ENCODE measurements around the gene C17orf100.

C17orf100 gene

GRCh38 chr17:6651354-6651918, at the start of gene C17orf100, which contains the start of gene MED31:
TSS of gene C17orf100 (plus strand) at chr17:6651762. CDS start at chr17:6651914, 152 bp downstream.
TSS of gene MED31 (minus strand) at chr17:6651605. CDS start at chr17:6651528, 77 bp downstream.
- in situ Hi-C loops (cut with HindIII; ENCODE audit: low sequenced_read_pairs) = no loop called here

GRCh38 chr17:6602141-6602540, 49.4 kb upstream of the C17orf100 start:
- in situ Hi-C loops (cut with HindIII; ENCODE audit: low sequenced_read_pairs) = no loop called here

DNA sequence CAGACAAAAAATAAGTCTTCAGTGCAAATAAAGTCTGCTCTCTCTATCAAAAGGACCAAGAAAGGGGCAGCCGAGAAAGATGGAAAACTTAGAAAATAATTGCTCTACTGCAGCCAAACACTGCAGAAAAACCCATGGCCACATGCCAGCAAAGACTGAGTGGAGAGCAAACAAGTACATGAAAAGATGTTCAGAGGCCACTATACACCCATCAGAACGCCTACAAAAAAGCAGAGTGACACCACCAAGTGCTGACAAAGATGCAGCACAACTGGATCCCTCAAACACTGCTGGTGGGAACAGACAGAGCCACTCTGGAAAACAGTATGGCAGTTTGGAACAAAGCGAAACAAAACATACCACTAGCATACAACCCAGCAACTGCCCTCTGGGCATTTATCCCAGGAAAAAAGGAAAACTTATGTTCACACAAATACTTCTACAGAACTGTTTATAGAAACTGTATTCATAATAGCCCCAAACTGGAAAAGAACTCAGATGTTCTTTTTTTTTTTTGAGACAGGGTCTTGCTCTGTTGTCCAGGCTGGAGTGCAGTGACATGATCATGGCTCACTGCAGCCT, 47.7 kb upstream of the C17orf100 start:
- in situ Hi-C loops (cut with HindIII; ENCODE audit: low sequenced_read_pairs) = no loop called here

DNA sequence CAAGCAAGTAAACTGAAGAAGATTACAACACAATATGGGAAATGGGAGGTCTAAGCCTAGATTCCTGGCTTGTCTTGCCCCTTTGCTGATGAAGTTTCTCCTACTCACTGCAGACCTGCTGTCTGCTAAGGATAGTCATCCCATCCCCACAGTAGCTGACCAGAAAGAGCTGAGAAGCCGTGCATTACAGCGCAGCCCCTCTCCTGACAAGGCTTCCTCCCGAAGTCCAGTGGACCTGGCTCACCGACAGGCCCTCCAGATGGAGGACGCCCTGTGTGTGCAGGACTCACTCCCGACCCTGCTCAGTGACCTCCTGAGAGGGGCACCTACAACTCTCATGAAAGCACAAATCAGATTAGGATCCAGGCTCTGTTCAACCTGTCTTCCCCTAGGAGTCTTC, 46.4 kb upstream of the C17orf100 start:
- in situ Hi-C loops (cut with HindIII; ENCODE audit: low sequenced_read_pairs) = loop anchor here (5.0 kb wide), 1 partner anchor 43 kb away; no protein-coding TSS in a partner anchor

- in situ Hi-C loops (cut with HindIII; ENCODE audit: low sequenced_read_pairs) = loop anchor here (5.0 kb wide), 1 partner anchor 46 kb away; no protein-coding TSS in a partner anchor
These were observed 43.2 kb upstream of the C17orf100 start for GRCh38 chr17:6608321-6608720.

GRCh38 chr17:6610011-6610410, 41.6 kb upstream of the C17orf100 start:
- in situ Hi-C loops (cut with HindIII; ENCODE audit: low sequenced_read_pairs) = no loop called here

DNA sequence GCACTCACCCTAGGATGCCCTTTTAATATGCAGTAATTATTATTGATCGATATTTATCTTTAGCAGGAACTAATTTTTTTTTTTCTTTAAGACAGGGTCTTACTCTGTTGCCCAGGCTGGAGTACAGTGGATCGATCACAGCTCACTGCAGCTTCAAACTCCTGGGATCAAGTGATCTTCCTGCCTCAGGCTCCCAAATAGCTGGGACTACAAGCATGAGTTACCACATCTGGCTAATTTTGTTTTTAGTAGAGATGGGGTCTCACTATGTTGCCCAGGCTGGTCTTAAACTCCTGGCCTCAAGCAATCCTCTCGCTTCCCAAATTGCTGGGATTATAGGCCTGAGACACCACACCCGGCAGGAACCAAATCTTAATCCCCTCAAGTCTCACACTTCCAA, 40.3 kb upstream of the C17orf100 start:
- in situ Hi-C loops (cut with HindIII; ENCODE audit: low sequenced_read_pairs) = no loop called here

- in situ Hi-C loops (cut with HindIII; ENCODE audit: low sequenced_read_pairs) = no loop called here
These were observed 27.6 kb upstream of the C17orf100 start for GRCh38 chr17:6623941-6624340.

DNA sequence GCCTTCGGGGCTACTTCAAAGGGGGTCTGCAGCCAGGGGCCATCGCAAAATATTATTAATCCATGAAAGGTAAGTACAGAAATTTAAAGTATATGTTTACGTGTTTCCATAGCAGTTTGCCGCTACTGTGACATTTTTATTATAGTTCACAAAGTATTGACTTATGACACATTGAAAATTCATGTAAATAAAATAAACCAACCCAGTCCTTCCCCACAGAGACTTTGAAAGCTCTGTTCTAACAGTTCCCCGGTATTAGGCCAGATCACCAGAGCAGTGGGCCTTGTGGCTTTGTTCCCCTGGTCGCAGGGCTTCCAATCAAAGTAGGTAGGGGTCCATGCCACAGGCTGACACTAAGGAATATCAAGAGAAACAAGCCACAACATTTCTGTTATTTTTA, 24.9 kb upstream of the C17orf100 start:
- in situ Hi-C loops (cut with HindIII; ENCODE audit: low sequenced_read_pairs) = no loop called here

DNA sequence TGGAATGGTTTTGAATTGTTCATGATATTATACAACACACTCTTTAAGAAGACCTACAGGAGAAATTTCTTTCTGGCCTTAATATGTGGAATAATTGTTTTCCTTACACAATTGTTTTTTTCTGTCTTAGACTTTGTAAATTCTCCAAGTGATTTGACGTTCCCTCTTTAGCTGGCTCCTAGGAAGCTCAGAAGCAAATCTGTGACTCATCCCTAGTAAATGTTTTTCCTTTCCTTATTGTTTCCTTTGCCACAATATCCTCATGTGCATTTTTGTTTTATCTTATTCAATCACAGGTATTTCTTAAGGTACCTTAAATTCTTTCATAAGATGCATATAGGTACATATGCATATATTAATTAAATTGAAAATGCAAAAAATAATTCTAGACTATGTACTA, 24.5 kb upstream of the C17orf100 start:
- in situ Hi-C loops (cut with HindIII; ENCODE audit: low sequenced_read_pairs) = no loop called here

GRCh38 chr17:6630390-6630789, 21.2 kb upstream of the C17orf100 start:
- in situ Hi-C loops (cut with HindIII; ENCODE audit: low sequenced_read_pairs) = no loop called here

GRCh38 chr17:6632530-6632929, 19.0 kb upstream of the C17orf100 start:
- in situ Hi-C loops (cut with HindIII; ENCODE audit: low sequenced_read_pairs) = no loop called here

DNA sequence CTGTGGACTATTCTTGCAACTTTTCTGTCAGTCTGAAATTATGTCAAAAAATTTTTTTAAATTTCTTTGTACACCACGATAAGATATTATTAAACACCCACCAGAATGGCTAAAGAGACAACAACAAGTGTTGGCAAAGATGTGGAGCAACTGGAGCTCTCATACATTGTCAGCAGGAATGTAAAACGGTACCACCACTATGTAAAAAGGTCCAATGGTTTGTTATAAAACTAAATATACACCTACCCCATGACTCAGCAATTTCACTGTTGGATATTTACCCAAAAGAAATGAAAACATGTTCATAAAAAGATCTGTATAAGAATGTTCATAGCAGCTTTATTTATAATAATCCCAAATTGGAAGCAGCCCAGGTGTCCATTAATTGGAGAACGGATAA, 18.3 kb upstream of the C17orf100 start:
- in situ Hi-C loops (cut with HindIII; ENCODE audit: low sequenced_read_pairs) = no loop called here

GRCh38 chr17:6636105-6636504, 15.5 kb upstream of the C17orf100 start:
- in situ Hi-C loops (cut with HindIII; ENCODE audit: low sequenced_read_pairs) = no loop called here

- in situ Hi-C loops (cut with HindIII; ENCODE audit: low sequenced_read_pairs) = no loop called here
These were observed 14.7 kb upstream of the C17orf100 start for GRCh38 chr17:6636616-6637457.

GRCh38 chr17:6637458-6637840, 14.1 kb upstream of the C17orf100 start:
- in situ Hi-C loops (cut with HindIII; ENCODE audit: low sequenced_read_pairs) = no loop called here

- in situ Hi-C loops (cut with HindIII; ENCODE audit: low sequenced_read_pairs) = no loop called here
These were observed 13.3 kb upstream of the C17orf100 start for GRCh38 chr17:6638046-6638908.

- in situ Hi-C loops (cut with HindIII; ENCODE audit: low sequenced_read_pairs) = no loop called here
These were observed 12.5 kb upstream of the C17orf100 start for GRCh38 chr17:6639014-6639585.

- in situ Hi-C loops (cut with HindIII; ENCODE audit: low sequenced_read_pairs) = no loop called here
These were observed 11.7 kb upstream of the C17orf100 start for GRCh38 chr17:6639586-6640535.
